ENCODE data around the gene EPRS1.
"Not testable (repeated sequence)": the region's sequence is repeated elsewhere in the genome, so short reads cannot be mapped to it uniquely, and the experiment has no call there.

The EPRS1 gene

GRCh38 chr1:220046052-220046930 lies at the start of gene EPRS1:
EPRS1 (minus strand) TSS chr1:220046505; CDS start chr1:220046388, 117 bp downstream.
- DNase-seq, result peak; percentile 97

GRCh38 chr1:220094016-220094911 lies 48.0 kb upstream of the EPRS1 start, which contains the start of gene IARS2:
IARS2 (plus strand) TSS chr1:220094132; CDS start chr1:220094217, 85 bp downstream.
- peak; percentile 86 for DNase-seq

DNA sequence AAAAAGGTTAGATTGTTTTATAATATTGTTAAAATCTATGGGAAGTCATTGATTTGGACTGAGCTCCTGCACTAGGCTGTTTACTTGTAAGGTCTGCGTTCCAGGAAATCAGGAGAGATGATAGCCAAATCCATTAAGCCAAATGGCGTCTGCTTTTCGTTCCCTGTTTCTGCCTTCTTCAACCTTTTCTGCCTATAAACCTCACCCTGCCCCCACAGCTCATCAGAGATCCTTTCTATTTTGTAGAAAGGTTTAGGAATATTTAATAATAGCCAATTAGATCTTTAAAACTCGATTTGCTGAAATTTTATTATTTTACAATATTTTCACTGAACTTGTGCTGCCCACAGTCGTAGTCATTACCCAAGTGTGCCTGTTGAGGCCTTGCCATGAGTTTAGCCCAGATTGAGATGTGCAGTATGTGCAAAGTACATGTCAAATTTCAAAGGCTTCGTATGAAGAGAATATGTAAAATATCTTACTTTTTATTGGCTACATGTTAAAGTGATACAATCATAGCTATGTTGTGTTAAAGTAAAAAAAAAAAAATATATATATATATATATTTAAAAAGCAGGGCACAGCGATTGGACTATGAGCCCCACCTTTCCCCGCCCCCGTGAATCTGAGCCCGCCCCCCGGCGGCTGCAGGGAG lies 47.2 kb upstream of the EPRS1 start:
- no peak for DNase-seq

GRCh38 chr1:220092694-220093093 lies 46.4 kb upstream of the EPRS1 start:
- no peak for DNase-seq

GRCh38 chr1:220089650-220090556 lies 43.6 kb upstream of the EPRS1 start, which contains the start of gene BPNT1:
BPNT1 (minus strand) TSS chr1:220089788; CDS start chr1:220079846, 9,942 bp downstream.
- DNase-seq, result peak; percentile 84

GRCh38 chr1:220086261-220086686 lies 40.0 kb upstream of the EPRS1 start:
- DNase-seq, result not testable (repeated sequence)

DNA sequence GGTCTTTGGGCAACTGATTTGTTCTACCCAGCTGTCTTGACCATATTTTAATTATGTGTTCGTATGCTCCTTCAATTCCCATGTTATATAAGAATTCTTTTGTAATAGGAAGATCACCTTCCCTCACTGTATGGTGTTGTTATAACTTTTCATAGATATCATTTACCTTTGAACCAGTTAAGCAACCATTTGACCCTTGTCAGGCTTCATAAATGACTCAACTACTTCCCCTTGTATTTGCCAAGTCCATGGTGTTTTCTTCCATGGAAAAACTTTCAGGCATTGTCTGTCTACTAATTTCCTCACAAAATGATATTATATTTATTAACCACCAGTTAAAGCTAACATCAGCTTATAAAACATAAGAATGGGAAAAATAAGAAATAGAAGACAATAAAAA lies 38.2 kb upstream of the EPRS1 start:
- no peak for DNase-seq

GRCh38 chr1:220077887-220078286 lies 31.6 kb upstream of the EPRS1 start:
- DNase-seq, result no peak

GRCh38 chr1:220076861-220077762 lies 30.8 kb upstream of the EPRS1 start:
- DNase-seq, result no peak

DNA sequence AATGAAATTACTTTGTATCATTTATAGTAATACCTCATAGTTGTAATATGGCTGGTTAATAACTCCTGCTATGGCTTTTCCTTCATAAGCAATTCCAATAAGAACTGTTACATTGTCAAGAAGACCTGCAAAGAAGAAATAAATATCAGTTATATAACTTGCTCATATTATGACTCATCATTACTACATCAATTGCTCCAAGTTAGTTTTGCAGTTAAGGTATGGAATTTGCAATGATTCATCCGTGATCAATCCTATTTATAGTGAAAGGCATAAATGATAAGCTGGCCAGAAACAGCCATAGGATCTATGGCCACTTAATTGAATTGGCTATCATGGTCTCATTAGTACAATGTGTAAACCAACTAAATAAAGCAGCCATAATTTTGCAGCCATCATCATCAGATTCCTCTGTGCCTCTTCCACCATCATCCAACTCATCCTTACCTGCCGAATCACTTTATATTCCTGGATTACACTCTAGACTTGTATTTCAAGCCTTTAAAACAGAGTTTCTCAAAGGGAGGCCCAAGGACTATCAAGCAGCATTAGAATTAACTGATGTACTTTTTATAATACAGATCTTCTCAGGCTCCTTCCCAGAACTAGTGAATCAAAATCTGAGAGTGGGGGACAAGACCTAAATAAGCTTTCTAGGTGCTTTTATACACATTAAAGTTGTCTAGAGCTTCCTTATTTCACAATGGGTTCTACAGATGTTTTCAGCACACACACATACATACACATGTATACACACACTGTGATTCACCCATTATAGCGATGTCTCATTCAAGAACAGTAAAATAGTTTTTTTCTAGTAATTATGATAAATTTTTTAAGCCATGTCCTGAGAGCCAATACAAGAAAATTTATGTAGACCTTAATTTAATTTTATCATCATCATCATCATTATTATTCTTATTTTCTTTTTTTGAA lies 21.2 kb upstream of the EPRS1 start:
- DNase-seq, result no peak

GRCh38 chr1:220062629-220063028 lies 16.3 kb upstream of the EPRS1 start:
- no peak for DNase-seq

GRCh38 chr1:220060876-220061275 lies 14.6 kb upstream of the EPRS1 start:
- DNase-seq, result no peak

DNA sequence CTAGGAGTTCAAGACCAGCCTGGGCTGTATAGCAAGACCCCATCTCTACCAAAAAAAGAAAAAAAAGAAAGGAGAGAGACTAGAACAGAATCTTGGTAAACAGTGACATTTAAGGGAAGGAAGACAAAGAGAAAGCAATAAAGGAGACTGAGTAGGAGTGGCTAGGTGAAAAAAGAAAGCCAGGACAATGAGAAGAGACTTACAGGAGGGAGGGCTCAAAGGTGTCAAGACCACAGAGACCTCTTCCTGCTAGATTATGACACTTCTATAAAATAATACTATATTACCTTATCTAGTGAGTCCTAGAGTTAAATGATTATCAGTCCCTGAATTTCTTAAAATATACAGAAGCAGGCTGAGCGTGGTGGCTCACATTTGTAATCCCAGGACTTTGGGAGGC lies 10.1 kb upstream of the EPRS1 start:
- no peak for DNase-seq

GRCh38 chr1:220045356-220046051 lies 801 bp downstream of the EPRS1 start:
- no peak for DNase-seq

- no peak for DNase-seq
These were observed 1.5 kb downstream of the EPRS1 start for GRCh38 chr1:220044678-220045355.

- DNase-seq, result no peak
These were observed 2.7 kb downstream of the EPRS1 start for GRCh38 chr1:220043646-220044045.

GRCh38 chr1:220040028-220040596 lies 6.2 kb downstream of the EPRS1 start:
- no peak for DNase-seq

- no peak for DNase-seq
These were observed 7.7 kb downstream of the EPRS1 start for GRCh38 chr1:220038640-220039039.
